Gastrocnemius medialis (tissue), 4 donors: ENCODE results near the gene EID2B. TPM values are rescaled to one million over a fixed set of nuclear protein-coding genes. Genes with fewer than 3 reads are reported as not detected.

Experiments used
- ATAC-seq, 2 donors: fragments of 150-250 bp; one replicate each; pipeline ENCODE4 v1.9.1; 2016
- DNase-seq, 2 donors: peaks; one replicate each; pipeline ENCODE4 v3.0.0-alpha.2; 2019
- H3K27ac ChIP-seq, 4 donors: fragments of 200-600 bp; sonication (generic); 1 replicate in 1 of 4; 2 replicates in 3 of 4; pipeline ENCODE4 v1.5.1; 2016 to 2018; ENCODE audit warnings: mild to moderate bottlenecking in 2 of 4, moderate library complexity in 1 of 4
- H3K27me3 ChIP-seq, 3 donors: fragments of 200-600 bp; sonication (generic) in 2 of 3; 1 replicate in 1 of 3; 2 replicates in 2 of 3; pipeline versions ENCODE4 v1.5.1 to v1.6.0; 2016 to 2019; ENCODE audit warnings: mild to moderate bottlenecking in 1 of 3, moderate library complexity in 1 of 3
- H3K36me3 ChIP-seq, 2 donors: fragments of 200-600 bp; sonication (generic) in 1 of 2; one replicate each; pipeline ENCODE4 v1.5.1; 2017 to 2018
- H3K4me1 ChIP-seq, 2 donors: fragments of 200-600 bp; sonication (generic) in 1 of 2; one replicate each; pipeline ENCODE4 v1.5.1; 2016 to 2017; ENCODE audit warnings: mild to moderate bottlenecking in 2 of 2
- H3K4me3 ChIP-seq, 4 donors: fragments of 200-600 bp; sonication (generic) in 3 of 4; 1 replicate in 1 of 4; 2 replicates in 3 of 4; pipeline ENCODE4 v1.5.1; 2016 to 2019; ENCODE audit warnings: mild to moderate bottlenecking in 2 of 4
- H3K9me3 ChIP-seq, 3 donors: fragments of 200-600 bp; sonication (generic) in 2 of 3; 1 replicate in 1 of 3; 2 replicates in 2 of 3; pipeline ENCODE4 v1.5.1; 2016 to 2019
- POLR2A ChIP-seq, 2 donors: fragments of 450-650 bp; IDR thresholded peaks; one replicate each; pipeline ENCODE4 v1.6.1; 2017; ENCODE audit warnings: antibody characterized with exemption in 2 of 2, mild to moderate bottlenecking in 2 of 2, moderate library complexity in 2 of 2
- in situ Hi-C, 4 donors: fragments of 200-750 bp; cut with MboI; loops; one replicate each; pipeline versions ENCODE4 v1.15.0 to v1.8.0; 2017; ENCODE audit warnings: low sequenced_read_pairs in 4 of 4
- intact Hi-C: fragments of 100-400 bp; cut with DNase I; formaldehyde crosslinking; loops from one replicate; pipeline ENCODE4 v1.15.1; 2023; ENCODE audit warnings: low total_unique reads
- total RNA-seq, 4 donors: library from RNA; depleted of rRNA; stranded (reverse); fragments of >200 nt; gene quantifications; one replicate each; pipeline versions ENCODE4 v1.1.0 to v1.2.3, GENCODE V29; 2016
- TF ChIP-seq, protein P1 (sequence below), 5 experiments: fragments of 450-650 bp in 3 of 5; fragments of 200-600 bp in 2 of 5; sonication (generic) in 2 of 5; IDR thresholded peaks in 4 of 5; conservative IDR thresholded peaks in 1 of 5; 1 replicate in 4 of 5; 2 replicates in 1 of 5; pipeline ENCODE4 v1.5.1; 2016 to 2019; ENCODE audit warnings: antibody characterized with exemption in 5 of 5, mild to moderate bottlenecking in 3 of 5, moderate library complexity in 3 of 5

The EID2B gene
- total RNA-seq, 4 donors from 2014 or later = 0.91 to 6.5 (median 1.2) TPM

- Histone ChIP-seq H3K36me3 (no peaks in the 10 kb centered on the region), H3K9me3 (no peaks in the 10 kb centered on the region), H3K27ac (no peak overlapping the region), H3K4me1 (no peaks in the 10 kb centered on the region), H3K27me3 (peaks cover 28 to 37% (median 36%) of the 10 kb centered on the region in 3 donors), H3K4me3 (no peak overlapping the region)
- no peak for ATAC-seq
- intact Hi-C loops (no loop called here), in situ Hi-C loops (no loop called here)
- TF ChIP-seq, protein P1, sequence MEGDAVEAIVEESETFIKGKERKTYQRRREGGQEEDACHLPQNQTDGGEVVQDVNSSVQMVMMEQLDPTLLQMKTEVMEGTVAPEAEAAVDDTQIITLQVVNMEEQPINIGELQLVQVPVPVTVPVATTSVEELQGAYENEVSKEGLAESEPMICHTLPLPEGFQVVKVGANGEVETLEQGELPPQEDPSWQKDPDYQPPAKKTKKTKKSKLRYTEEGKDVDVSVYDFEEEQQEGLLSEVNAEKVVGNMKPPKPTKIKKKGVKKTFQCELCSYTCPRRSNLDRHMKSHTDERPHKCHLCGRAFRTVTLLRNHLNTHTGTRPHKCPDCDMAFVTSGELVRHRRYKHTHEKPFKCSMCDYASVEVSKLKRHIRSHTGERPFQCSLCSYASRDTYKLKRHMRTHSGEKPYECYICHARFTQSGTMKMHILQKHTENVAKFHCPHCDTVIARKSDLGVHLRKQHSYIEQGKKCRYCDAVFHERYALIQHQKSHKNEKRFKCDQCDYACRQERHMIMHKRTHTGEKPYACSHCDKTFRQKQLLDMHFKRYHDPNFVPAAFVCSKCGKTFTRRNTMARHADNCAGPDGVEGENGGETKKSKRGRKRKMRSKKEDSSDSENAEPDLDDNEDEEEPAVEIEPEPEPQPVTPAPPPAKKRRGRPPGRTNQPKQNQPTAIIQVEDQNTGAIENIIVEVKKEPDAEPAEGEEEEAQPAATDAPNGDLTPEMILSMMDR (IDR thresholded peaks at IDR 0.05 in 4 of 5, conservative IDR thresholded peaks at IDR 0.05 in 1 of 5) = no peak
- TF ChIP-seq POLR2A (IDR thresholded peaks at IDR 0.05) = no peak
- DNase-seq = no peak
These were observed 13.7 kb downstream of the EID2B start for GRCh38 chr19:39518975-39519374.

DNA sequence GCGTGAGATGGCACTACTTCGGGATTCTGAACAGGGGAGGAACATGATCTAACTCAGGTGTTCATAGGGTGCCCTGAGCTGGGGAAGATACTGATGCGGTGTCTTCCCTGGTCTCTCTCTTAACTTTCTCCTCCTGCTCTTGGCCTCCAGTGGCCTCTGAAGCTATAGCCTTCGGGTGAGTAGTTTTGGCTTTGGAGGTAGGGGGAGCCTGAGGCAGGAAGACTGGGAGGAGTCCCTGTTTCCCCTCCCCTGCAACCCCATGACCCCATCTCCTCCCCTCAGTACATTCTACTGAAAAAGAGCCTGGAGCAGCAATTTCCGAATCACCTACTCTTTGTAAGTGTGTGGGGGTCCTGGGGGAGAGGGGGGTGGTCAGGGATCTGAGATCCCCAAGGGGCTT lies 14.2 kb downstream of the EID2B start:
- intact Hi-C loops (no loop called here), in situ Hi-C loops (no loop called here)
- H3K27me3 ChIP-seq = peaks cover 33 to 42% (median 41%) of the 10 kb centered on the region in 3 donors

DNA sequence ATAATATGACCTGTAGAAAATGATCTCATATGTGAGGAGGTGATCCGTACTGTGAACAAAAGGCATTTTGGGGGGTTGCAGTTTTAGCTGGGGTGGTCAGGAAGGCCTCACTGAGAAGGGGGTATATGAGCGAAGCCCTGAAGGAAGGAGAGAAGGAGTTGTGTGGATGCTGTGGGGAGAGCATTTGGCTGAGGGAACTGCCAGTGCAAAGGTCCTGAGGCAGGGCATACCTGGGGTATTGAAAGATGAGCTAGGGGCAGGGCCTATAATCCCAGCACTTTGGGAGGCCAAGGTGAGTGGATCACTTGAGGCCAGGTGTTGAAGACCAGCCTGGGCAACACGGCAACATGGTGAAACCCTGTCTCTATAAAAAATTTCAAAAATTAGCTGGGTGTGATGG lies 15.2 kb downstream of the EID2B start:
- H3K27me3 ChIP-seq = peaks cover 33 to 51% (median 50%) of the 10 kb centered on the region in 3 donors
- in situ Hi-C loops (no loop called here), intact Hi-C loops (no loop called here)
- no peak for ATAC-seq
- no peaks in the 10 kb centered on the region for H3K4me1 ChIP-seq
- no peaks in the 10 kb centered on the region for H3K36me3 ChIP-seq
- no peak for DNase-seq
- H3K9me3 ChIP-seq = no peaks in the 10 kb centered on the region
- TF ChIP-seq, protein P1 (IDR thresholded peaks at IDR 0.05 in 4 of 5, conservative IDR thresholded peaks at IDR 0.05 in 1 of 5) = no peak
- no peak for TF ChIP-seq POLR2A (IDR thresholded peaks at IDR 0.05)
- no peak overlapping the region for H3K4me3 ChIP-seq
- no peak overlapping the region for H3K27ac ChIP-seq

More for the DNA sequence above, 14.2 kb downstream of the EID2B start:
- H3K9me3 ChIP-seq = no peaks in the 10 kb centered on the region
- no peak overlapping the region for H3K4me3 ChIP-seq
- no peaks in the 10 kb centered on the region for H3K36me3 ChIP-seq
- ATAC-seq (no peak), DNase-seq (no peak)
- TF ChIP-seq POLR2A (IDR thresholded peaks at IDR 0.05) = no peak
- TF ChIP-seq, protein P1 (IDR thresholded peaks at IDR 0.05 in 4 of 5, conservative IDR thresholded peaks at IDR 0.05 in 1 of 5) = no peak
- no peak overlapping the region for H3K27ac ChIP-seq
- no peaks in the 10 kb centered on the region for H3K4me1 ChIP-seq

DNA sequence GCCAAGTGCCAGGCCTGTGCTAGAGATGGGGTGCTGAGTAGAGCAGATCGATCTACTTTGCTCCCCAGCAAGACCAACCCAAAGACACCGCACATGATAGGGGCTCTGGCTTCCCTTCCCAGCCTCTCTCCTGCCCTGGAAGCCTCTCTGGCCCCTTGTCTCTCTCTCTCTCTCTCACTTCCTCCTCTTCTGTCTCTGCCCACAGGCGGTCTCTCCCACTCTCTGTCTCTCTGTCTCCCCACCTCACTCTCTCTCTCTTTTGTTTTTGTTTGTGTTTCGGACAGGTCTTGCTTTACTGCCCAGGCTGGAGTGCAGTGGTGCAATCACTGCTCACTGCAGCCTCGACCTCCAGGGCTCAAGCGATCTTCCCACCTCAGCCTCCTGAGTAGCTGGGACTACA lies 16.4 kb downstream of the EID2B start:
- intact Hi-C loops = no loop called here
- Histone ChIP-seq H3K27me3 (peaks cover 33 to 59% (median 55%) of the 10 kb centered on the region in 3 donors), H3K27ac (no peak overlapping the region), H3K4me3 (peak overlapping the region in 1 of 4 donors; percentile 25), H3K4me1 (no peaks in the 10 kb centered on the region), H3K9me3 (no peaks in the 10 kb centered on the region), H3K36me3 (no peaks in the 10 kb centered on the region)
- DNase-seq = no peak
- ATAC-seq = no peak
- in situ Hi-C loops = no loop called here
- TF ChIP-seq, protein P1 (IDR thresholded peaks at IDR 0.05 in 4 of 5, conservative IDR thresholded peaks at IDR 0.05 in 1 of 5) = no peak
- TF ChIP-seq POLR2A (IDR thresholded peaks at IDR 0.05) = no peak
